ENCODE data around the gene FAM3D.
"Not testable (repeated sequence)": the region's sequence is repeated elsewhere in the genome, so short reads cannot be mapped to it uniquely, and the experiment has no call there.

FAM3D gene, protein sequence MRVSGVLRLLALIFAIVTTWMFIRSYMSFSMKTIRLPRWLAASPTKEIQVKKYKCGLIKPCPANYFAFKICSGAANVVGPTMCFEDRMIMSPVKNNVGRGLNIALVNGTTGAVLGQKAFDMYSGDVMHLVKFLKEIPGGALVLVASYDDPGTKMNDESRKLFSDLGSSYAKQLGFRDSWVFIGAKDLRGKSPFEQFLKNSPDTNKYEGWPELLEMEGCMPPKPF

GRCh38 chr3:58666683-58667082, at the start of gene FAM3D:
TSS of gene FAM3D (minus strand) at chr3:58666774. CDS start at chr3:58655563, 11,211 bp downstream.
- DNase-seq (ENCODE audit: low read depth in 2 of 2): no peak

DNA sequence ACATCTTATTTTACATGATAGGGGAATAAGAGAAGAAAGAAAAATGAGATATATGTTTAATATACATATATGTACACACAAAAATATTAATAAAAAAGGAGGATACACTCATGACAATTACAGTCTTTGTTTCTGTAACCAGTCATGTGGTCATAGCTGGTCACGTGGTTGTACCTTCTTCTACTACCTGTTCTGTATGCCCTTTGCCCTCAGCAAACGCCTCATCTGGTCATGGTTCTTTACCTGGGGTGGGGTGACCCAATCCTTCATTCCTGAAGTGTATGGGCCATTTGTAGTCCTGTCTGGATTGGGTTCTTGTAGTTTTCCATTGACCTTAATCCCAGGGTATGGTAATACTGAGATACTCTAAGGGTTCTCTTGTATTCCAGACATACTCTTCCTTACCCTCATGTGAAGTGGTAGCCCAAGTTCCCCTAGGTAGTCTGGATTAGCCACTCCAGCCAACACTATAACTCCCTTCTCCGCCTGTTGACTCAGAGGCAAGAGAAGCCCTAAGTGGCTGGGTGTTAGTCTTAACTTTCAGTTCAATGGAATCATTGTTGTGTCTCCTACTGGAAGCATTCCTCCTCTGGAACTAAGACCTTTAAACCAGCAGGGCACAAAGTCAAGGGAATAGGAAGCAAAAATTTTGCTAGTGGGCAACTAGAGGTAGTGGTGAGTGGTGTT, 47.3 kb upstream of the FAM3D start:
- no peak for DNase-seq (ENCODE audit: low read depth in 2 of 2)

DNA sequence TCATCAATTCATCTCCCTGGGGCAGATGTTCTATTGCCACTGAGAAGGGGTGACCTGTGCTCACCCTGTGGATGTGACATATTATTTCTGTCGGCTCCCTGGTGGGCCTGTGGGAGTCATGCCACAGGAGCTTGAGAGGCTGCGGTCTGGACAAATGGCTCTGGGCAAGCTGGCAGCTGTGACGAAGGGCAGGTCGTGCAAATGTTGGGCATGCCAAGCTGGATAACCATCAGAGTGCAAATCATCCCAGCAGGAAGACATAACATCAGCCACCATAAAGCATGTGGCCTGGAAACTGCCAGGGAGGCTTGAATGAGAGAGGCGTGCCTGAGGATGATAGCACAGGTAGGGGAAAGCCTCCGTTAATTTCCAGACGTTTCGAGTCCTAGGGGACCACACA, 45.3 kb upstream of the FAM3D start:
- no peak for DNase-seq (ENCODE audit: low read depth in 2 of 2)

DNA sequence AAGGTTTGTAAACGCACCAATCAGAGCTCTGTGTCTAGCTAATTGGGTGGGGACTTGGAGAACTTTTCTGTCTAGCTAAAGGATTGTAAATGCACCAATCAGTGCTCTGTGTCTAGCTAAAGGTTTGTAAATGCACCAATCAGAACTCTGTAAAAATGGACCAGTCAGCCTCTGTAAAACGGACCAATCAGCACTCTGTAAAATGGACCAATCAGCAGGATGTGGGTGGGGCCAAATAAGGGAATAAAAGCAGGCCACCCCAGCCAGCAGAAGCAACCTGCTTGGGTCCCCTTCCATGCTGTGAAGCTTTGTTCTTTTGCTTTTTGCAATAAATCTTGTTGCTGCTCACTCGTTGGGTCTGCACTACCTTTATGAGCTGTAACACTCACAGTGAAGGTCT, 42.4 kb upstream of the FAM3D start:
- not testable (repeated sequence) for DNase-seq (ENCODE audit: low read depth in 2 of 2)

GRCh38 chr3:58708116-58708791, 41.7 kb upstream of the FAM3D start:
- no peak for DNase-seq (ENCODE audit: low read depth in 2 of 2)

GRCh38 chr3:58707390-58707930, 40.9 kb upstream of the FAM3D start:
- DNase-seq (ENCODE audit: low read depth in 2 of 2): no peak

DNA sequence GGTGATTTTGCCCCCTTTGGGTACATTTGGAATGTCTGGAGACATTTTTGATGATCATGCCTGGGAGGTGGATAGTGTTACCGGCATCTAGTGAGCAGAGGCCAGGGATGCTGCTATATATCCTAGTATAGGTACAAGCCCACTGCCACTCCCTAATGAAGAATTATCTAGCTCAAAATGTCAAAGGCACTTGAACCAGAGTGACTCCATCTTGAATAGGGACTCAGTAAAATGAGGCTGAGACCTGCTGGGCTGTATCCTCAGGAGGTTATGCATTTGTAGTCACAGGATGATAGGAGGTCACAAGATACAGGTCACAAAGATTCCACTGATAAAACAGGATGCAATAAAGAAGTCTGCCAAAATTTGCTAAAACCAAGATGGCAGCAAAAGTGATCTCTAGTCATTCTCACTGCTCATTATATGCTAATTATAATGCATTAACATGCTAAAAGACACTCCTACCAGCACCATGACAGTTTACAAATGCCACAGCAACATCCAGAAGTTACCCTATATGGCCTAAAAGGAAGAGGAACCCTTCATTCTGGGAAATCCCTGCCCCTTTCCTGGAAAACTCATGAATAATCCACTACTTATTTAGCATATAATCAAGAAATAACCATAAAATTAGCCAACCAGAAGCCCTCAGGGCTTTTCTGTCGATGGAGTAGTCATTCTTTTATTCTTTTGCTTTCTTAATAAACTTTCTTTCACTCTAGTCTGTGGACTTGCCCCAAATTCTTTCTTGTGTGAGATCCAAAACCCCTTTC, 40.0 kb upstream of the FAM3D start:
- no peak for DNase-seq (ENCODE audit: low read depth in 2 of 2)

- no peak for DNase-seq (ENCODE audit: low read depth in 2 of 2)
Observed at GRCh38 chr3:58704745-58705144, 38.2 kb upstream of the FAM3D start.

DNA sequence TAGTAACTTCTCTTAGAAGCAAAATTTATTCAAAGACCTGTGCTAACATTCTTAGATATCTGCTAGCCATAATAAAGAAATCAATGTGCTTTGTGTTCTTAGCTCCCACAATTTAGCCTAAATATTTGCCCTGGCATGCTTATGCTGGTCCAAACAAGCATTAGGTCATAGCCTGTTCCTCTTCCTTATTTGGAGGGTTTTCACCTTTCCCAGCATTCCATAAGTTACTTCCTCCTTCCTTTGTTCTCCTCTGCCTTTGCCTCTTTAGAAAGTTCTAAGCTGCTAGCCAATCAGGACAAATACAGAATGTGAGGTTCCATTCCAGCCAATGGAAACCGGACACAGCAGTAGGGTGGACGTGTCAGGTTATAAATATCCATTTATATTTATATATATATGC, 37.7 kb upstream of the FAM3D start:
- not testable (repeated sequence) for DNase-seq (ENCODE audit: low read depth in 2 of 2)

DNA sequence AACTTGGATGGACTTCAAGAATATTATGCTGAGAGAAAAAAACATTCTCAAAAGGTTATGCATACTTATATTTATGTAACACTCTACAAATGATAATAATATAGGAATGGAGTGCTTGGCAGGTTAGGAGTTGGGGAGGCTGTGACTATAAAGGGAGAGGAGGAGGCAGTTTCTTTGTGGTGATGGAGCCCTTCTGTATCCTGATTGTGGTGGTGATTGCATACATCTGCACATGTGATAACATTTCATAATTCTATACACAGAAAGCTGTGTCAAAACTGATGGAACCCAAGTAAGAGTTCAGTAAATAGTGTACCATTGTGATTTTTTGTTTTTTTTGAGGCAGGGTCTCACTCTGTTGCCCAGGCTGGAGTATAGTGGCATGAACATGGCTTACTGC, 31.7 kb upstream of the FAM3D start:
- DNase-seq (ENCODE audit: low read depth in 2 of 2): no peak

- no peak for DNase-seq (ENCODE audit: low read depth in 2 of 2)
Observed at GRCh38 chr3:58697561-58697960, 31.0 kb upstream of the FAM3D start.

GRCh38 chr3:58696813-58697212, 30.2 kb upstream of the FAM3D start:
- DNase-seq (ENCODE audit: low read depth in 2 of 2): not testable (repeated sequence)

DNA sequence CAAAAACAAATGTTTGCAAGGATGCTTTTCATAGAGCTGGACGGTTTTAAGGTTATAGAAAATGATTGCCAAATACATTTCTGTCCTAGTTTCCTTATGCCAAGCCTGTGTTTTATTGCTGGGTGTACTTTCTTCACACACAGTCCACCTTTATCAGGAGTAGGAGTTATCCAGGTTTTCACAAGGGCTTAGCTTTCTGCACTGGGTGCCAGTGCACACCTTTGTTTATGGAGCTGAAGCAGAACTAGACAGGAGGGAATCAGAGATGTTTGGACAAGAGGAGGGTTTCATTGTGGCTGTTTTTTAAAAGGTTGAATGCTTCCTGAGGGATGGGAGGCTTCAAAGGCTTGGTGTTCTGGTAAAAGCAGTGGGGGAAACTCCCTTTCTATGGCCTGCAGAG, 29.5 kb upstream of the FAM3D start:
- no peak for DNase-seq (ENCODE audit: low read depth in 2 of 2)

GRCh38 chr3:58695284-58695683, 28.7 kb upstream of the FAM3D start:
- DNase-seq (ENCODE audit: low read depth in 2 of 2): not testable (repeated sequence)

DNA sequence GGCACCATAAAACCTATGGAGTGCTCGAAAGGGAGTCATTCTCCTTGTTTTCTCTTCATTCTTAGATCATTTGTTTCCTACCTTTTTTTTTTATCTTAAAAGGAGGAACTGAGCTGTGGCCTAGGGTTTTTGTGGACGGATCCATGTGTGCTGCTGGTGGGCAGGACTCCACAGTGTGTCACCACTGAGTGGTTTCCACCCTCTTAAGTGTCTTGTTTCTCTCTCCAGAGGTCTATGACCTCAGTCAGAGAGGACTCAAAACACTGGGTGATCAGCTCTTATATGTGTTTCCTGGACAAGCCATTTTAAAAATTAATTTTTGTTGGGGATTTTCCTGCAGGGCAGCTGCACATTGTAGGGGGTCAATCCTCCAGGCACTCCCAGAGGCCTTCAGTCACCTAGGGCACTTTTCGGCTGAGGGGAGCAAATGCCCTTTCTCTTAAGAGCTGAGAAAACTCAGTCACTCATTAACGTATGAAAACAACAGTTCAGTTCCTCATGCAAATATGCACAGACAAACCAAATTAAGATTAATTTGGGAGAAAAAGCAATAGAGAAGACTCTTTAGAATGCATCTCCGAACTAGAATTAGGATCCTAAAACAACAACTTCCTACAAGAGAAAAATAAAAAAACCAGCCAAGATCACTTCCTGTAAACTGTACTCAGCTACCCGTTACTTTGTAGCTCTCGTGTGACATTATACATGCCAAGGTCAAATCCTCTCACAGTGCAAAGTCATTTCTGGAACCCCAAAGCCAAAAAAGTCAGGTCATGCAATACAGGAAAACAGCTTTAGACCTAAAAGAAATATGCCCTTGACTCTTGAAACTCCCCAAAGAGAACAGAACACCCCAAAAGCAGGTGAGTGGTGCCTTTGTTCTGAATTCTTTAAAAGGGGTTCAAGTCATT, 27.6 kb upstream of the FAM3D start:
- no peak for DNase-seq (ENCODE audit: low read depth in 2 of 2)

GRCh38 chr3:58692484-58692883, 25.9 kb upstream of the FAM3D start:
- DNase-seq (ENCODE audit: low read depth in 2 of 2): no peak

- DNase-seq (ENCODE audit: low read depth in 2 of 2): no peak
Observed at GRCh38 chr3:58691997-58692396, 25.4 kb upstream of the FAM3D start.

- no peak for DNase-seq (ENCODE audit: low read depth in 2 of 2)
Observed at GRCh38 chr3:58690490-58690889, 23.9 kb upstream of the FAM3D start.

DNA sequence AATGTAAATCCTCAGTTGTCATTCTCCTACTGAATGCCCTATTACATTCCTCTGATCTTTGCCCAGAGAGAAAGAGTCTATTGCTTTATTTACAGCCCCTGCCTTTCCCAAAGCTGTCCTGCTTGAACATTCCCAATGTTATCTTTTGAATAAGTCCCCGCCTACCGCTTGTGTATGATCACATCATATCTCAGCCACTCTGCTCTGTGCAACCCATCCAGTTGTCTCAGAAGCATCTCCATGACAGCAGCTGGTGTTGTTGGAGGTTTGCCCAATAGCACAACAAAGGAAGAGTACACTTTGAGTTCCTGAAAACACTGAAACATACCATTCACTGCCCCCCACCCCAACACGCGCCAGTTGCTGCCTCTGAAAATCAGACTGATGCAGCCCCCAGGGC, 22.0 kb upstream of the FAM3D start:
- no peak for DNase-seq (ENCODE audit: low read depth in 2 of 2)

GRCh38 chr3:58686847-58687246, 20.3 kb upstream of the FAM3D start:
- no peak for DNase-seq (ENCODE audit: low read depth in 2 of 2)

- DNase-seq (ENCODE audit: low read depth in 2 of 2): no peak
Observed at GRCh38 chr3:58685641-58686040, 19.1 kb upstream of the FAM3D start.

Measured in activated CD4-positive, alpha-beta T cell treated with anti-CD3 and anti-CD28 coated beads for 24 hours (primary cell).